Astrocyte of the cerebellum (primary cell): Measurements from ENCODE around the gene MRM1.

Source experiments
- DNase-seq: peaks from one replicate; pipeline ENCODE4 v3.0.0-alpha.2; 2011; ENCODE audit warnings: low read depth
- H3K4me3 ChIP-seq: 2 replicates; pipeline ENCODE4 v1.5.1; 2011; ENCODE audit warnings: mild to moderate bottlenecking, low read depth, low read length, moderate library complexity
- in situ Hi-C: cut with HindIII; loops from 2 replicates; pipeline ENCODE4 v1.10.0; 2017; ENCODE audit warnings: low sequenced_read_pairs
- TF ChIP-seq, protein P1 (sequence below): IDR thresholded peaks from 2 replicates; pipeline ENCODE4 v1.5.1; 2012; ENCODE audit warnings: low read length, low read depth, moderate library complexity, mild to moderate bottlenecking; ENCODE audit errors: missing control alignments

MRM1 gene

DNA sequence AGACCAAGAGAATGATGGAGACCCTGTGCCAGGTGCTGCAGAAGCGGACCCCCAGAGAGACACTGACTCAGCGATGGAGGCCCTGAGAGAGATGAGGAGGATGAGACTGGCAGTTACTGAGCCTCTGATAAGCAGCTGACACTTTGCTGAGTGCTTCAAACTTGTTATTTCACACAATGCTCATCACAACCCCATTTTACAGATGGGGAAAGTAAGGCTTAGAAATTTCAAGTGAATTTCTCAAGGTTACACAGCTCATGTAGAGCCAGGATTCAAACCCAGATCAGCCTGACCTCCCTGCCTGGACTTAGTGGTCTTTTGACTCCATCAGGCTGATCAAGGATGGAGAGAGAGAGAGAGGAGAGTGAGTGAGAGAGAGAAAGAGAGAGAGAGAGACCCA lies 27.2 kb downstream of the MRM1 start:
- TF ChIP-seq, protein P1, sequence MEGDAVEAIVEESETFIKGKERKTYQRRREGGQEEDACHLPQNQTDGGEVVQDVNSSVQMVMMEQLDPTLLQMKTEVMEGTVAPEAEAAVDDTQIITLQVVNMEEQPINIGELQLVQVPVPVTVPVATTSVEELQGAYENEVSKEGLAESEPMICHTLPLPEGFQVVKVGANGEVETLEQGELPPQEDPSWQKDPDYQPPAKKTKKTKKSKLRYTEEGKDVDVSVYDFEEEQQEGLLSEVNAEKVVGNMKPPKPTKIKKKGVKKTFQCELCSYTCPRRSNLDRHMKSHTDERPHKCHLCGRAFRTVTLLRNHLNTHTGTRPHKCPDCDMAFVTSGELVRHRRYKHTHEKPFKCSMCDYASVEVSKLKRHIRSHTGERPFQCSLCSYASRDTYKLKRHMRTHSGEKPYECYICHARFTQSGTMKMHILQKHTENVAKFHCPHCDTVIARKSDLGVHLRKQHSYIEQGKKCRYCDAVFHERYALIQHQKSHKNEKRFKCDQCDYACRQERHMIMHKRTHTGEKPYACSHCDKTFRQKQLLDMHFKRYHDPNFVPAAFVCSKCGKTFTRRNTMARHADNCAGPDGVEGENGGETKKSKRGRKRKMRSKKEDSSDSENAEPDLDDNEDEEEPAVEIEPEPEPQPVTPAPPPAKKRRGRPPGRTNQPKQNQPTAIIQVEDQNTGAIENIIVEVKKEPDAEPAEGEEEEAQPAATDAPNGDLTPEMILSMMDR, result no peak
- no peak overlapping the region for H3K4me3 ChIP-seq
- no peak for DNase-seq
- in situ Hi-C loops, result loop anchor here (25.0 kb wide), 1 partner anchor 434 kb away; no protein-coding TSS in a partner anchor

DNA sequence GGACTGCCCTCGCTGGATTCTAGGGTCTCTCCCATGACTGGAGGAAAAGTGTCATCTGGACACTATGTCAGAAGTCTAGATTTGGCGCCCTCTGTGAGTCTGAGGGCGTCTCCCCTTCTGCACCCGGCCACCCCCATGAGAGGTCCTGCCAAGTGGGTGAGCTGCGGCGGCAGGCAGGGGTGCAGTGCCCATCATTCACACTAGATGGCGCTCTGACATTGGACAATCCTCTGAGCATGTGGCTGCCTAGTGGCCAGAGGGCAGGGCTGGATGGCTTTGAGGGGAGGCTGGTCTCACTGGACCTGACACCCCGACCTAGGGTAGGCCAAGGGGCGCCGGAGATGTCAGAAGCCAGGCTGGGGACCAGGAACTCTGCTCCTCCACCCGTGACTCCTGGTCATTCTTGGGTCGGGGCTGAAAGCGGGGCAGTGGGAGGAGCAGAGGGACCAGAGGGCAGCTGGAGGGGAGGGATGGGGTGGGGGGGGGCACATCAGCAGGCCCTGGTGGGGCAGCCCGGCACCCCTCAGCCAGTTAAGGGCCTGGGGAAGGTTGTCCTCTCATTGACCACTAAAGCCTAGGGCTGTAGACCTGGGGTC lies 28.0 kb downstream of the MRM1 start:
- TF ChIP-seq, protein P1, result peak; percentile 95

DNA sequence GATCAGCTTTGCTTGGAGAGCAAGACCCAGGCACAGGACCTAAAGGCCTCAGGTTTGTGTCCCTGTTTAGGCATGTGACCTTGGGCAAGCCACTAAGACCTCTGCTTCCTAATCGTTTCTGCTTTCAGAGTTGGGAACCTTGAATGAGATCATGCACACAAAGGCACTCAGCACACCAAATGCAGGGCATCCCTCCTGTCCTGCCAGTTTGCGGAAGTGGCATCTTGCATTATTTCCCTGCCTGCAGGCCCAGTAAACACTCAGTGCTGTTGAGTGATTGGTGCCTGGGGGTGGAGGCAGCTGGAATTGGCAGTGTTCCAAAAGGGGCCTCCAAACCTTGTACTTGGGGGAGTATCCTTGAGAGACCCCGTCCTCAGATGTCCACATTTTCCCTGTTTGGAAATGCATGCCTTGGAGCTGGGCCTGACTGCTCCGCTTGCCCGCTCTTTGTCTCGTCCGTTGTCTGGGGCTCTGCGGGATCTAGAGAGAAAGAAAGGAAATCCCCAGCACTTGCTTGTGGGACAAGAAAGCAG lies 28.7 kb downstream of the MRM1 start:
- no peak for DNase-seq
- in situ Hi-C loops, result loop anchor here (25.0 kb wide), 1 partner anchor 432 kb away; no protein-coding TSS in a partner anchor
- TF ChIP-seq, protein P1, result no peak
- no peak overlapping the region for H3K4me3 ChIP-seq

More for the DNA sequence above, 28.0 kb downstream of the MRM1 start:
- in situ Hi-C loops, result loop anchor here (25.0 kb wide), 1 partner anchor 433 kb away; no protein-coding TSS in a partner anchor
- peak; percentile 31 for DNase-seq
- no peak overlapping the region for H3K4me3 ChIP-seq

DNA sequence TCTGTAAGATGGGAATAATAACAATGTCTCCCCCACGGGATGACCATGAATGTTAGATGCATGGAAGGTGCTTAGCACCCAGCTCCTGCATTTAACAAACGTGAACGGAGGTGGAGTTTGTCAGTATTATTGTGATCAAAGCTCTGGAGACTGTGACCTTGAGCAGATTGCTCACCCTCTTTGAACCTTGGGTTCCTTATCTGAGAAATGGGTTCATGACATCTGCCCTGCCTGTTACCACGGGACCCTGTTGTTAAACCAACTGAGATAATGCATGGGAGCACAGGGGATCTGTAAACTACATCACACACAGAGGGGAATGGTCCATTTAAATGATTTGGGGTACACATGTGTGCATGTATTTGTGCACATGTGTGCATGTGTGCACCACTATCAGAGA lies 29.6 kb downstream of the MRM1 start:
- TF ChIP-seq, protein P1, result no peak
- no peak overlapping the region for H3K4me3 ChIP-seq
- in situ Hi-C loops, result loop anchor here (25.0 kb wide), 1 partner anchor 431 kb away; no protein-coding TSS in a partner anchor
- no peak for DNase-seq

DNA sequence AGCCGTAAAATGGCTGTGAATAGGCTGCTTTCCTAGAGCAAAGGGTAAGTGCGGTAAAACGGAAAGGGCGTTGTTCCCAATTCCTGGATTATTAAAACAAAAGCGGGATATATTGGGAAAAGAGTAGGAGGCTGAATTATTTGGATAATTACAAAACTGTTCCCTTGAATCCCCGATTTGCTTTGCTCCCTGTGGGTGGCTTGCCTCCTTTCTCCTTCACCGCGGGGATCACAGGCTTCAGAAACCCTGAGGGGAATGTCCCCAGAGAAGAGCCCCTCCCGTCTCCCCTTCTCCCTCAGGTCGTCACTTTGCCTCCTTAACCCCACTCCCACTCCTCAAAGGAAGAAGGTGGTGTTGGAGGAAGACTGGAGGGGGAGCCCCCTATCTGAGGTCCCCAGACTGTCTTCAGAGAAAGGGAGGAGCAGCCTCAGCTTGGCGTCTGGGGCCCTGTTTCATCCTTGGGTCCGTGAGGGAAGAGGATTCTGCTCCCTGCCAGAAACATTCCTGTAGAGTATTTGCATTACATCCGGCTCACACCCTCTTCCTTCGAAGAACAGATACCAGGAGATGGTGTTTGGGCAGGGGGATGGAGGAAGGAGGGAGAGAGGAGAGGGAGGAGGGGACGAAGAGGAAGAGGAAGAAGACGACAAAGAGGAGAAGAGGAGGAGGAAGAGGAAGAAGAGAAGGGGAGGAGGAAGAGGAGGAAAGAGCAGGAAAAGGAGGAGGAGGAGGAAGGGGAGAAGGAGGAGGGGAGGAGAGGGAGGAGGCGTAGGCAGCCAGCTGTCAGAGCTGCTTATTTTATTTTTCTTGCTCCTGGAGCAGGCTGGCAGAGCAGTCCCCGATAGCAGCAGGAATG lies 31.8 kb downstream of the MRM1 start:
- no peak overlapping the region for H3K4me3 ChIP-seq
- DNase-seq, result no peak
- in situ Hi-C loops, result loop anchor here (25.0 kb wide), 1 partner anchor 429 kb away; no protein-coding TSS in a partner anchor
- TF ChIP-seq, protein P1, result no peak

DNA sequence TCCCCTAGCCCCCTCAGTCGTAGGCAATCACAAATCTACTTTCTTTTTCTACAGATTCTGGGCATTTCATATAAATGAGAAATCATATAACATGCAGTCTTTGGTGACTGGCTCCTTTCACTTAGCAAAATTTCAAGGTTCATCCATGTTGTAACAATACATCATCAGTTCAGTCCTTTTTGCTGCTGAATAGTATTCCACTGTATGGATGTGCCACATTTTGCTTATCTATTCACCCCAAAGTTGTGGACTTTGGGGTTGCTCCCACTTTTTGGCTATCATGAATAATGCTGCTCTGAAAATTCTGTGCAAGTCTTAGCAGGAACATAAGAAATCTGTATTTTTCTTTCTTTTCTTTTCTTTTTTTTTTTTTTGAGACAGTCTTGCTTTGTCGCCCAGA lies 39.0 kb downstream of the MRM1 start:
- in situ Hi-C loops, result loop anchor here (25.0 kb wide), 1 partner anchor 422 kb away; no protein-coding TSS in a partner anchor
- TF ChIP-seq, protein P1, result no peak

More for the DNA sequence above, 39.0 kb downstream of the MRM1 start:
- H3K4me3 ChIP-seq, result no peak overlapping the region
- no peak for DNase-seq
